OCI-LY3 (cell line): ENCODE measurements around the gene PCLO.

Source experiments
- EZH2phosphoT487 ChIP-seq: fragments of 200-600 bp; shearing (Covaris generic); IDR thresholded peaks from 2 replicates; pipeline ENCODE4 v1.6.1; 2018; ENCODE audit warnings: antibody characterized with exemption, mixed run types, low read depth
- TF ChIP-seq, protein P1 (sequence below): fragments of 200-600, 300-600 bp; sonication (generic); IDR thresholded peaks from 2 replicates; pipeline ENCODE4 v1.5.1; 2014; ENCODE audit warnings: antibody characterized with exemption, low read length, low read depth

DNA sequence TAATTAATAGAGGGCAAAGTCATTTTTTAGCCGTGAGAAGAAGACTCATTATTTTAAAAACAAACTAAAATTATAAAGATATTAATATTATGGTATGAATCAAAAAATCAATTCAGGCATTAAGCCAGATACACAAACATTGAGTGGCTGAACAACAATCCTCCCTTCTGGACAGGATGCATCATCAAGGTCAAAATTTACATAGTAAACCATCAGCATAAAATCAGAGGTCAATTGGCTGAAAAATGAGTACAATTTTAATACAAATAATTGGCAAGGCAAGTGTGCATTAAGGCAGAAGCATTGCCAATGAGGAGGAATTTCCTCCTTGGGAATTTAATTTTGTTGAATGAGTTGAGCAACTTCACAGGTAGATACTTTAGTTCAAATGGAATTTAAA is 108.2 kb downstream of the PCLO start:
- TF ChIP-seq, protein P1, sequence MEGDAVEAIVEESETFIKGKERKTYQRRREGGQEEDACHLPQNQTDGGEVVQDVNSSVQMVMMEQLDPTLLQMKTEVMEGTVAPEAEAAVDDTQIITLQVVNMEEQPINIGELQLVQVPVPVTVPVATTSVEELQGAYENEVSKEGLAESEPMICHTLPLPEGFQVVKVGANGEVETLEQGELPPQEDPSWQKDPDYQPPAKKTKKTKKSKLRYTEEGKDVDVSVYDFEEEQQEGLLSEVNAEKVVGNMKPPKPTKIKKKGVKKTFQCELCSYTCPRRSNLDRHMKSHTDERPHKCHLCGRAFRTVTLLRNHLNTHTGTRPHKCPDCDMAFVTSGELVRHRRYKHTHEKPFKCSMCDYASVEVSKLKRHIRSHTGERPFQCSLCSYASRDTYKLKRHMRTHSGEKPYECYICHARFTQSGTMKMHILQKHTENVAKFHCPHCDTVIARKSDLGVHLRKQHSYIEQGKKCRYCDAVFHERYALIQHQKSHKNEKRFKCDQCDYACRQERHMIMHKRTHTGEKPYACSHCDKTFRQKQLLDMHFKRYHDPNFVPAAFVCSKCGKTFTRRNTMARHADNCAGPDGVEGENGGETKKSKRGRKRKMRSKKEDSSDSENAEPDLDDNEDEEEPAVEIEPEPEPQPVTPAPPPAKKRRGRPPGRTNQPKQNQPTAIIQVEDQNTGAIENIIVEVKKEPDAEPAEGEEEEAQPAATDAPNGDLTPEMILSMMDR: no peak
- no peak for TF ChIP-seq EZH2phosphoT487
